H54 (cell line): Measurements from ENCODE around the gene PPP6R3.
"Not testable (repeated sequence)": the region's sequence is repeated elsewhere in the genome, so short reads cannot be mapped to it uniquely, and the experiment has no call there.

Experiments
- DNase-seq: peaks from one replicate; pipeline ENCODE4 v3.0.0; 2011; ENCODE audit warnings: low spot score, mixed read lengths; ENCODE audit not compliant: insufficient read length
- FAIRE-seq: peaks from 3 replicates; lab custom pipeline; 2011; peaks lifted over from hg19 to GRCh38; lab: Jason Lieb, UNC
- POLR2A ChIP-seq: IDR thresholded peaks from 2 replicates; pipeline ENCODE4 v1.6.1; 2011; ENCODE audit warnings: low read depth, mild to moderate bottlenecking, low read length

PPP6R3 gene

GRCh38 chr11:68524681-68525080 lies 64.1 kb downstream of the PPP6R3 start:
- TF ChIP-seq POLR2A, result no peak
- no peak for FAIRE-seq
- DNase-seq, result no peak

- no peak for FAIRE-seq
- no peak for DNase-seq
- no peak for TF ChIP-seq POLR2A
These were observed 64.8 kb downstream of the PPP6R3 start for GRCh38 chr11:68525336-68525735.

DNA sequence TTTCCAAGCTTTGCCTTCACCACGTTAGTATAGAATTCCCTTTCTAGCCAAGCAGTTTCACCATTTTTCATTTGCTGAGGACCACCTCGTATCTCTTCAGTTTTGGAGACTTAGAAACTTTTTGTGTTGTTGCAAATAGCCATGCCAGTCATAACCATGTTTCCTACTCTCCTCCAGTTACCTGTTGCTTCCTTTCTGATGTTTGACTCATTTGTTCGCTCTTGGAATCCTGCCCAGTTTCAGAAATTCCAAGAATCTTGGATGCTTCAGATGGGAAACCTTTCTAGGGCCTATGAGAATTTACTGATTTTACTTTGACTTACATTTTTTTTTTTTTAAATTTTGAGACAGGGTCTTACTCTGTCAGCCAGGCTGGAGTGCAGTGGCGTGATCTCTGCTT lies 65.4 kb downstream of the PPP6R3 start:
- DNase-seq (peak; percentile 10), FAIRE-seq (no peak)
- TF ChIP-seq POLR2A, result no peak

DNA sequence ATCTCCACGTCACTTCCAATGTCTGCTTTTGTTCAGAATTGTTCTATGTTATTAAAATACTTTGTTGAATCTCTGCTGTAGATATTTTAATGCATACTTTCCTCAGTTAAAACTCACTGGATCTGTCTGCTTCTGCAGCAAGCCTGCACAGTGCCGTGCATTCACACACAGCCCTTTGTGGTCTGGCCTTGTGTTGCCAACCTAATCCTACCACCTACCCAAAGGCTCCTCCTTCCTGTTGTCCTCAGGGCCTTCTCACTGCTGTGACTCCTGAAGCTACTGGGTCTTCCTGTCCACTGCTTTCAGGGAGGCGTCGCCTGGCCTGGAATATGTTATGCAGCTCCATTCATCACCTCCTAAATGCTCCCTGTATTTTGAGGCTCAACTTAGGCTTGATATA lies 67.0 kb downstream of the PPP6R3 start:
- DNase-seq (no peak), FAIRE-seq (no peak)
- TF ChIP-seq POLR2A, result no peak

- DNase-seq (no peak), FAIRE-seq (no peak)
- TF ChIP-seq POLR2A, result no peak
These were observed 68.1 kb downstream of the PPP6R3 start for GRCh38 chr11:68528630-68529029.

DNA sequence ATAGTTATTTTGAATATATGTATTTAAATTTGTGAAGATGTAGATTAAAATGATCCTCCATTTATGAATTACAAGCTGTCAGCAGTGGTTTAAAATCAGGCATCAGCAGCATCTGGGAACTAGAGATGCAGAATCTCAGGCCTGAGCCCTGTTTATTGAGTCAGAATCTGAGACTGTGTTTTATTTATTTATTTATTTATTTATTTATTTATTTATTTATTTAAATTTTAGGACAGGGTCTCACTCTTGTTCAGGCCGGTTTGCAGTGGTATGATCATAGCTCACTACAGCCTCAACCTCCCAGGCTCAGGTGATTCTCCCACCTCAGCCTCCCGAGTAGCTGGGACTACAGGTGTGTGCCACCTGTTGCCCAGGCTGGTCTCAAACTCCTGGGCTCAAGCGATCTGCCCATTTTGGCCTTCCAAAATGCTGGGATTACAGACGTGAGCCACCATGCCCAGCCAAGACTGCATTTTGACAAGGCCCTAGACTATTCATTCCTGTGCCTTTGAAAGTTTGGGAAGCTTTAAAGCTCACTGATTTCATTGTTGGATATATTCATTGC lies 70.7 kb downstream of the PPP6R3 start:
- no peak for FAIRE-seq
- TF ChIP-seq POLR2A, result no peak
- no peak for DNase-seq

- DNase-seq (no peak), FAIRE-seq (peak; percentile 11)
- TF ChIP-seq POLR2A, result no peak
These were observed 72.3 kb downstream of the PPP6R3 start for GRCh38 chr11:68532727-68533369.

GRCh38 chr11:68533945-68534344 lies 73.4 kb downstream of the PPP6R3 start:
- TF ChIP-seq POLR2A, result no peak

GRCh38 chr11:68535098-68535497 lies 74.5 kb downstream of the PPP6R3 start:
- no peak for DNase-seq
- no peak for TF ChIP-seq POLR2A
- no peak for FAIRE-seq

More at GRCh38 chr11:68533945-68534344, 73.4 kb downstream of the PPP6R3 start:
- FAIRE-seq, result no peak
- no peak for DNase-seq

GRCh38 chr11:68536706-68537105 lies 76.2 kb downstream of the PPP6R3 start:
- no peak for TF ChIP-seq POLR2A
- no peak for FAIRE-seq
- DNase-seq, result no peak

- FAIRE-seq (no peak), DNase-seq (no peak)
- TF ChIP-seq POLR2A, result no peak
These were observed 77.5 kb downstream of the PPP6R3 start for GRCh38 chr11:68538025-68538424.

- DNase-seq (no peak), FAIRE-seq (no peak)
- no peak for TF ChIP-seq POLR2A
These were observed 78.8 kb downstream of the PPP6R3 start for GRCh38 chr11:68539395-68539794.

DNA sequence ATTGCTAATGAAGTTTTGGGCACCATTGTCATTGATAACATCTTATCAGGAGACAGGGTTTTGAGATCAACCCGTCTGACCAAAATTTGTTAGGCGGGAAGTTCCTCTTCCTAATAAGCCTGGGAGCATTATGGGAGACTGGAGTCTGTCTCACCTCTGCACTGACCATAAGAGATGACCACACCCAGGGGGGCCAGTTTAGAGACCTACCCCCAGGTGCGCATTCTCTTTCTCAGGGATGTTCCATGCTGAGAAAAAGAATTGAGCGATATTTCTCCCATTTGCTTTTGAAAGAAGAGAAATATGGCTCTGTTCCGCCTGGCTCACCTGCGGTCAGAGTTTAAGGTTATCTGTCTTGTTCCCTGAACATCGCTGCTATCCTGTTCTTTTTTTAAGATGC lies 80.0 kb downstream of the PPP6R3 start:
- not testable (repeated sequence) for FAIRE-seq, DNase-seq

- no peak for FAIRE-seq
- no peak for DNase-seq
- TF ChIP-seq POLR2A, result no peak
These were observed 80.6 kb downstream of the PPP6R3 start for GRCh38 chr11:68541116-68541515.

- no peak for TF ChIP-seq POLR2A
- no peak for FAIRE-seq
These were observed 81.4 kb downstream of the PPP6R3 start for GRCh38 chr11:68541991-68542390.

DNA sequence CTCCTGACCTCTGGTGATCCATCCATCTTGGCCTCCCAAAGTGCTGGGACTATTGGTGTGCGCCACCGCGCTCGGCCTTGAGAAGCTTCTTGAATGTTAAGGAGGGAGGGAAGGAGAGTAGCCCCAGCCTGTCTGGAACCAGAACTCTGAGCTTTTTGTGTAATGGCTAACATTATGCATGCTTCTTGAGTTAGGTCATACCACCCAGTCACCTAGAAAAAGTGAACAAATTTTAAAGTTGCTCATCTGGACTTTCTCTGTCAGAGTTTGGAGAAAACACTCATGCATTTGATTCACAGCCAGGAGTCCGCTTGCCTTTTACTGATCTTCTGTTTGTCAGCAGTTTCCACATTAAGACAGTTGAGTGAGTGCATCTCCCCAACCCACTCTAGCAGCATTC lies 82.1 kb downstream of the PPP6R3 start:
- no peak for TF ChIP-seq POLR2A
- peak; percentile 44 for DNase-seq
- FAIRE-seq, result no peak

More at GRCh38 chr11:68541991-68542390, 81.4 kb downstream of the PPP6R3 start:
- no peak for DNase-seq
